Activated CD8-positive, alpha-beta memory T cell treated with anti-CD3 and anti-CD28 coated beads, Interleukin-2, amount 10 ng/mL, durations not matched to agents 7 days and 5 days (primary cell): ENCODE measurements around the gene CEP112. TPM values are rescaled to one million over a fixed set of nuclear protein-coding genes. Genes with fewer than 3 reads are reported as not detected.

Experiments used
- ATAC-seq: fragments of 150-1000 bp; cut with Tn5 transposase; one replicate; pipeline ENCODE4 v1.10.0; 2021; ENCODE audit warnings: moderate library complexity
- CTCF ChIA-PET: fragments of 350-600 bp; sonication (Branson Sonifier 250); formaldehyde crosslinking; loops from one replicate; lab custom pipeline; 2021; ENCODE audit warnings: antibody characterized with exemption; lab: Charles Lee
- DNase-seq: peaks from one replicate; pipeline ENCODE4 v3.0.0-alpha.2; 2020
- H3K27ac Mint-ChIP-seq: one replicate; pipeline ENCODE4 v1.8.0; 2021; ENCODE audit warnings: mild to moderate bottlenecking, mixed read lengths
- H3K27me3 Mint-ChIP-seq: one replicate; pipeline ENCODE4 v1.8.0; 2021; ENCODE audit warnings: mixed read lengths
- H3K36me3 Mint-ChIP-seq: one replicate; pipeline ENCODE4 v1.8.0; 2021; ENCODE audit warnings: mild to moderate bottlenecking, mixed read lengths
- H3K4me1 Mint-ChIP-seq: one replicate; pipeline ENCODE4 v1.8.0; 2021; ENCODE audit warnings: mixed read lengths
- H3K4me3 Mint-ChIP-seq: one replicate; pipeline ENCODE4 v1.8.0; 2021; ENCODE audit warnings: mild to moderate bottlenecking, moderate library complexity, mixed read lengths
- H3K9me3 Mint-ChIP-seq: one replicate; pipeline ENCODE4 v1.8.0; 2022; ENCODE audit warnings: low read depth, mixed read lengths
- total RNA-seq, 2 experiments: library from RNA; stranded (reverse); gene quantifications; one replicate each; pipeline ENCODE4 v1.2.3, GENCODE V29; 2021

CEP112 gene
- total RNA-seq, 2 experiments from 2014 or later: 3.1 to 5.0 TPM

DNA sequence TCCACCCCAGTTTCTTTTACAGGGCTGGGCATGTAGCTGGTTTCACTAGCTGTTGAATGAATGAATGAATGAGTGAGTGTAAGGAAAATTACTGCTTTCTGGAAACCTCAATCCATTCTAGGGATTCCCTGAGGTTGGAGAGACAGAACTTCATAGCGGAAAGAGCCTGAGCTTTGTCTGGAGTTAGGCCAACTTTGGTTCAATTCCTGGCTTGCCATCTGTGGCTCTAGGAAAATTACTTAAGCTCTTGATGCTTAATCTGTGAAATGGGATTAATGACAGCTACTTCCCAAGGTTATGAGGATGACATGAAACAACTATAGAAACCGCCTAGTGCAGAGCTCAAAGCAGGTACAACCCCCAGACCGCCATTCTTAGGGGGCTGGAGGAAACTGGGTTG is 554.1 kb downstream of the CEP112 start:
- no peak for DNase-seq
- H3K4me1 Mint-ChIP-seq: no peaks in the 10 kb centered on the region
- H3K27ac Mint-ChIP-seq: no peak overlapping the region
- H3K4me3 Mint-ChIP-seq: no peak overlapping the region
- peaks cover 9% of the 10 kb centered on the region for H3K9me3 Mint-ChIP-seq
- H3K36me3 Mint-ChIP-seq: peaks cover 2% of the 10 kb centered on the region
- no peaks in the 10 kb centered on the region for H3K27me3 Mint-ChIP-seq
- ATAC-seq: no peak
- CTCF ChIA-PET: no interaction called here

DNA sequence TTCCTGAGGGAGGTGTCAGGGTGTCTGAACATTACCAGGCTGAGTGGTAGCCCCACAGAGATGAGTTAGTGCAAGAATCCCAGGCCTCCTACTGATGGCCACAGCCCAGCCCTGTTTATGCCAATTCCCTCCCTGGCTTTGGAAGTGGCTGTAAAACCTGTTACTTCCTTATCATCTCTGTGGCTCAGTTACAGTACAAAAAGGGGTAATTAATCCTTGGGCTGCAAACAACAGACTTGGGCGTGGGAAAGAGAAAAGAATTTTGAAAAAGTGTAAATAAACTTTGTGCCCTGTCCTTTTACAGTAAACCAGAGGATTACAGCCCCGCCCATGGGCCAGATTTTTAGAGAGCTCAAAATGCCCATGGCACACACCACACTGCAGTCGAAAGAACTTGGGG is 557.4 kb downstream of the CEP112 start:
- CTCF ChIA-PET: no interaction called here
- H3K27ac Mint-ChIP-seq: no peak overlapping the region
- H3K9me3 Mint-ChIP-seq: no peaks in the 10 kb centered on the region
- no peaks in the 10 kb centered on the region for H3K4me1 Mint-ChIP-seq
- no peak for DNase-seq
- no peaks in the 10 kb centered on the region for H3K36me3 Mint-ChIP-seq
- no peaks in the 10 kb centered on the region for H3K27me3 Mint-ChIP-seq
- no peak overlapping the region for H3K4me3 Mint-ChIP-seq
- ATAC-seq: no peak

DNA sequence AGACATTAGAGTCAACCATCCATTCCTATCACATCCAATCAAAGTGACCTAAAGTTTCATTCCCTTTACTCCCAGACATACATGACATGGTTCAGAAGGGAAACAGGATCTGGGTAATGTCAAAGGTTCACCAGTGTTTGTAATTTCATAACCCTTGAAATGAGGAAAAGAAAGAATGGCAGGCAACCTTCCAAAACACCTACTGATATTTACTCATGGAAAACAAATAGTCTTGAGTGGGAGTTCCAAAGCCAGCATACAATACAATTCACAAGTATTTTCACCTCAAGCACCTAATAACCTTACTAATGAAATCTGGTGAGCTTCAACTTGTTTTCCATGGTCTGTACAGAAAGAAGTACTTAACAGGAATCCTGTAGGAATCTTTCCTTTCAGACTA is 557.9 kb downstream of the CEP112 start:
- no peak overlapping the region for H3K27ac Mint-ChIP-seq

DNA sequence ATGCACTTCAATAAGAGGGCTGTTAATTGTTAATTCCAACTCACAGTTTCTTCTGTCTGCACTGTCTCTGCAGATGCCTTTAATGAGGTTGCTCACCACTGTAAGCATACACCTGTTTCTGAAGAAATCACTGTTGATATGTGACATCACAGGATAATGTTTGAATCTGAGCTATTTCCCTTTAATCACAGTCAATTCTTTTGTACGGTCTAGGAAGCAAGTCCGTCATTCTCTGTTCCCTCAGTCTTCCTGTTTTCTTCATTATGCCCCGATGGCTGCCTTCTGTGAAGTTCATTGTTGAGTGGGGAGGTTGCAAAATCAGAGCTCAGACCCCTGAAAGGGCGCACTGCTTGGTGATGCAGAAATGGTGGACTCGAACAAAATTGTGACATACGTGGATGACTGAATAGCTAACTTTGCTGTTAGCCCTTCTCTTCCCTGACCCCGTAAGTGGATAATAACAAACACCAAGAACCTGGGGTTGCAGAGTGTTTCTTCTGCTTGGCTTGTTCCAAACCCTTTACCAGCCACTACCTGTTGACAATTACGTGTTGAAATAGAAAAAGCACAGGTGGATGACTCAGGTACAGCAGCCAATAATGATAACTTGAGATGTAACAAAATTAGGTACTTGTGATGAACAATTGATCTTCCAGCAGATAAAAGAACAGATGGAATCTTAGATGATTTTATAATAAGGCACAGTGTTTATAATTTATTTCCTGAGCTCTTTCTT is 558.6 kb downstream of the CEP112 start:
- ATAC-seq (no peak), DNase-seq (no peak)
- no peaks in the 10 kb centered on the region for H3K4me1 Mint-ChIP-seq
- H3K9me3 Mint-ChIP-seq: no peaks in the 10 kb centered on the region
- no peaks in the 10 kb centered on the region for H3K27me3 Mint-ChIP-seq
- no peaks in the 10 kb centered on the region for H3K36me3 Mint-ChIP-seq
- H3K4me3 Mint-ChIP-seq: no peak overlapping the region
- CTCF ChIA-PET: no interaction called here
- H3K27ac Mint-ChIP-seq: no peak overlapping the region

More for the DNA sequence above, 557.9 kb downstream of the CEP112 start:
- Mint-ChIP-seq H3K36me3 (no peaks in the 10 kb centered on the region), H3K9me3 (no peaks in the 10 kb centered on the region), H3K4me1 (no peaks in the 10 kb centered on the region), H3K27me3 (no peaks in the 10 kb centered on the region), H3K4me3 (no peak overlapping the region)
- CTCF ChIA-PET: no interaction called here
- ATAC-seq (no peak), DNase-seq (no peak)

DNA sequence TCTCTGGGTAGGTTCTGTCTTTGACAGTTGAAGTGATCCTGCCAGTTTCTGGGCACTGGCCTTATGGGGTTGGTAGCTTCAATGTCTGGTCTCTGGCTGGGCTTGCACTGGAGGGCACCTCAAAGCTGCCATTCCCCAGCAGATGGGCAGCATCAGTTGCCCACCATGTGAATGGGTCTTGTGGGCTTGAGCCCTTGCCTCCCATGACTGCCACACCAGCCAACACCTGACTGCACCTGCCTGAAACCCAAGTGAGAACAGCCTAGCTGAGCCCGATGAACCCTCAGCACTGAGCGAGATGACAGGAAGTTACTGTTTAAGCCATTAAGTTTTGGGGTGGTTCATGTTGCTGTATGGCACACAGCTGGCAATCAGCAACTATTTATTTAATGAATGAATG is 561.4 kb downstream of the CEP112 start:
- H3K27ac Mint-ChIP-seq: no peak overlapping the region
- no peaks in the 10 kb centered on the region for H3K36me3 Mint-ChIP-seq
- ATAC-seq (no peak), DNase-seq (no peak)
- CTCF ChIA-PET: no interaction called here
- no peak overlapping the region for H3K4me3 Mint-ChIP-seq
- H3K4me1 Mint-ChIP-seq: no peaks in the 10 kb centered on the region
- H3K27me3 Mint-ChIP-seq: no peaks in the 10 kb centered on the region
- H3K9me3 Mint-ChIP-seq: no peaks in the 10 kb centered on the region

DNA sequence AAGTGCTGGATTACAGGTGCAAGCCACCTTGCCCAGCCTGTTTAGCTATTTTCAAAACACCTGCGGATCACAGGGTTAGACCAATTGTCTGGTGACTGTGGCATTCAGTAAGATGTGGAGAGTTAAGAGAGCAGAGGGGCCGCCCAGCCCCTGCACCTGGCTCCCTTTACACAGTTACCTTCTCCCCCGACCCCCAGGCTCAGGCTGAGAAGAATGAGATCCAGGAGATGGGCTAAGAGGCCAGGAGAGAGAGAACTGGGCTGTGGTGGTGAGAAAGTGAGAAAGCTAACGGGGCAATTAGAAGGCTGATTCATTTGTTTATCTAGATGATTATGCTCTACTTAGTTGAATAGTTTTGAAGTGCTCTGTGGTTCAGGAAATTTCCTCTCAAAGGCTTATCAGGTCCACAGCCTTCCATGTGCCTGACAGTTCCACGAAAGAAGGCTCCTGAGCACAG is 562.7 kb downstream of the CEP112 start:
- no peak for DNase-seq
- CTCF ChIA-PET: no interaction called here
- no peak for ATAC-seq
- H3K27me3 Mint-ChIP-seq: no peaks in the 10 kb centered on the region
- H3K9me3 Mint-ChIP-seq: no peaks in the 10 kb centered on the region
- no peak overlapping the region for H3K4me3 Mint-ChIP-seq
- no peak overlapping the region for H3K27ac Mint-ChIP-seq
- H3K36me3 Mint-ChIP-seq: no peaks in the 10 kb centered on the region
- H3K4me1 Mint-ChIP-seq: no peaks in the 10 kb centered on the region

DNA sequence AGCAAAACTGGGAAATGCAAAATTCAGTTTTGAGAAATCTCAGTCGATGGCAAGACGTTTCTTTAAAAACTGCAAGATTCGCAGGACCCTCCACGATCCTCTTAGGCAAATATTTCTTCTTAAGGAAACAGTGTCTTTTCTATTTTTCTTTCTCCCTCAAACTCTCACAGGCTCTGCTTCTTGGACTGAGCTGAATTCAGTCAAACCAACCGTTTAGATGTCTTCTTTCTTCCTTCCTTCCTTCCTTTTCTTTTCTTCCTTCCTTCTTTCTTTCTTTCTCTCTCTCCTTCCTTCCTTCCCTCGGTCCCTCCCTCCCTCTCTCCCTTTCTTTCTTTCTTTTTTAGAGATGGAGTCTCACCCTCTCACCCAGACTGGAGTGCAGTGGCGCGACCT is 563.3 kb downstream of the CEP112 start:
- CTCF ChIA-PET: no interaction called here
- no peak overlapping the region for H3K27ac Mint-ChIP-seq
- H3K4me3 Mint-ChIP-seq: no peak overlapping the region

DNA sequence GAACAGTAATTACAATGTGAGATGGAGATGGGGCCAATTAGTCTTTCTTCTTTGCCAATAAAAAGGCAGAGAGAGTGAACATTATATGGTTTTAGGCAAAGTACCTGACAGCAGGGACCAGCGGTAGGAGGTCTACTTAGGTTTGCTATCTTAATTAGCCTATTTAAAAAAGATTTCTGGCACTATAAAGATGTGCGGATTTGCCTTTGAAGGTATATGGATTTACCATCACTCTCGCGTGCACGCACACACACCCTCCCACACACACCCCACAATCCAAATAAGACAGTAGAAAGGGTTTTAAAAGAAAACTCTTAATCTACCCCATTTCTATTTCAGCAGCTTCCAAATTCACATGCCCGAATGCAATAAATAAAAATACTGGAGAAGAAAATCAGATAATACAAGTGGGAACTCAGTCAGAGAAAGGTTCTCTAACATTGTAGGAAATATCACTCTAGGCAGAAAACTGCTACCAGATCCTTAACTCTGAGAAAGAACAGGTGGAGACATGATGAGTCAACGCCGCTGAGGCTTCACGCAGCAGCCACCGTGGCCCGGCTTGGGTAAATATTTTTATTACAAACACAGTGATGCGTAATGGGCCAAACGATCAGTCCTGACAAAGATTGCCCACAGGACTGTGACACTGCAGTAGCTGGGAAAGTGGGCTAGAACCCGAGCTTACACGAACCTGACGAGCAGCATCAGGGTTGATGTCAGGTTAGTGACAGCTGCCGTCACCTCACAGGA is 563.9 kb downstream of the CEP112 start:
- H3K27me3 Mint-ChIP-seq: no peaks in the 10 kb centered on the region
- H3K4me3 Mint-ChIP-seq: no peak overlapping the region
- no peaks in the 10 kb centered on the region for H3K4me1 Mint-ChIP-seq
- CTCF ChIA-PET: no interaction called here
- H3K36me3 Mint-ChIP-seq: no peaks in the 10 kb centered on the region
- ATAC-seq (no peak), DNase-seq (no peak)
- H3K9me3 Mint-ChIP-seq: no peaks in the 10 kb centered on the region
- H3K27ac Mint-ChIP-seq: no peak overlapping the region

More for the DNA sequence above, 563.3 kb downstream of the CEP112 start:
- no peak for DNase-seq
- Mint-ChIP-seq H3K4me1 (no peaks in the 10 kb centered on the region), H3K36me3 (no peaks in the 10 kb centered on the region), H3K9me3 (no peaks in the 10 kb centered on the region), H3K27me3 (no peaks in the 10 kb centered on the region)
- ATAC-seq: no peak

DNA sequence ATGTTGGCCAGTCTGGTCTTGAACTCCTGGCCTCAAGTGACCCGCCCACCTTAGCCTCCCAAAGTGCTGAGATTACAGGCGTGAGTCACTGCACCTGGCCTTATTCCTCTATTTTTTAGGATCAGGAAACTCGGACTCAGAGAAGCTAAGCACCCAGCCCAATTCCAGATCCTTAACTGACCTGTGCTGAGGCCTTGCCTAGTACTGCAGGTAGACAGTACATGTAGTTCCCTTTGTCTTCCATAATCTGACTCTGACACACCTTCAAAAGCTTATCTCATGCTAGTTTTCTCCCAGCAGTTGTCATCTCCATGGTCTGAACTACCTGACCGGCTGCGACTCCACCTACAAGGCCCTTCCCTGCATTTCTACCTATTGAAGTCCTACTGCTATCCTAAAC is 564.8 kb downstream of the CEP112 start:
- Mint-ChIP-seq H3K9me3 (no peaks in the 10 kb centered on the region), H3K27me3 (no peaks in the 10 kb centered on the region), H3K4me1 (no peaks in the 10 kb centered on the region), H3K36me3 (no peaks in the 10 kb centered on the region), H3K4me3 (no peak overlapping the region), H3K27ac (no peak overlapping the region)
- ATAC-seq (no peak), DNase-seq (no peak)
- CTCF ChIA-PET: no interaction called here

DNA sequence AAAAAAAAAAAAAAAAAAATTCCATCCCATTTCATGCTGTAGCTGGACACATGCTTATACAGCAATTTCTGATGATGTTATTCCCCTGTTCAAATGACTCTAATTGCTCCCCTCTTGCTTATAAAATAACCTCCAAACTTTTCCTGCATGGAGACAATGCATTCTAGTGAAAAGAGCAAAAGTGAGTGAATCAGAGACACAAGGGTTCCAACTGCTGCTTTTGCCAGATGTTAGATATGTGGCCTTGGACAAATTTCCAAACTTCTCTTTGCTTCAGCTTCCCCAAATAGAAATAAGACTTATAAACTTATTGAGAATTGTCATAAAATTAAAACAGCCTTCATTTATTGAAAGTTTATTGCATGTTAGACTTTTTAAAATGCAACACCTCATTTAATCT is 565.5 kb downstream of the CEP112 start:
- Mint-ChIP-seq H3K4me1 (no peaks in the 10 kb centered on the region), H3K27me3 (no peaks in the 10 kb centered on the region), H3K4me3 (no peak overlapping the region), H3K9me3 (no peaks in the 10 kb centered on the region), H3K36me3 (no peaks in the 10 kb centered on the region), H3K27ac (no peak overlapping the region)
- CTCF ChIA-PET: no interaction called here
- DNase-seq: no peak
- no peak for ATAC-seq

DNA sequence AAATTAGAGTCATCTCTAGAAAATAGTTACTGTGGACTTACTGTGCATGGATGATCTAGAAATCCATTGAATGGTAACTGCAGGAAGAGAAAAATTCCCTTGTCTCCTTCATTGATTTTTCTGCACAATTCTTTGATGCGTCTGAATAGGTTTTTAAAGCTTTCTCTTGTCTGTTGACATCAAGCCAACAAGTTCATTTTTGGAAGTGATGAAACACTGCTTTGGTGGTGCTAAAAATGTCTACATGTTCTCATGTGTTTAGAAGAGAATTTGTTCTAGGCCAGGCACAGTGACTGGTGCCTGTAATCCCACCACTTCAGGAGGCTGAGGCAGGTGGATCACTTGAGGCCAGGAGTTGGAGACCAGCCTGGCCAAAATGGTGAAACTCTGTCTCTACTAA is 573.4 kb downstream of the CEP112 start:
- Mint-ChIP-seq H3K27me3 (no peaks in the 10 kb centered on the region), H3K4me3 (no peak overlapping the region), H3K9me3 (no peaks in the 10 kb centered on the region), H3K4me1 (no peaks in the 10 kb centered on the region), H3K36me3 (no peaks in the 10 kb centered on the region), H3K27ac (no peak overlapping the region)
- no peak for ATAC-seq
- CTCF ChIA-PET: no interaction called here
- no peak for DNase-seq

DNA sequence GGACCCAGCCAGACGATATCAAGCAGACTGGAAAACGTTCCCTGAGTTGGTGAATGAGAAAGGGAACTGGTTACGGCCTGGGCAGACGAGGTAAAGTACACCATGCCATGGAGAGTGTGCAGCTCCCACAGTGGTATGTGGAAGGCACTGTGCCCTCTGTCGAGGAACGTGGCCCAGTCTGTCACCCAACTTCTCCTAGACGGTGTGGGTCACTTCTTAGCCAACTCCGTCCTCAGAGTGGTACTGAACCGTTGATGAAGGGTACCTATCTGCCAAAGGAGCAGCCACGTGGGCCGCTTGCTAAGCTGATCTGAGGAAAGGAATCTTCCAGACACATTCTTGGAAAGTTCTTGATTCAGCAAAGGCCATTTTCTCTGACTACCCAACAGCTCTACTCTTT is 574.4 kb downstream of the CEP112 start:
- Mint-ChIP-seq H3K27me3 (no peaks in the 10 kb centered on the region), H3K9me3 (no peaks in the 10 kb centered on the region), H3K4me1 (no peaks in the 10 kb centered on the region), H3K4me3 (no peak overlapping the region), H3K36me3 (no peaks in the 10 kb centered on the region), H3K27ac (no peak overlapping the region)
- DNase-seq (no peak), ATAC-seq (no peak)
- CTCF ChIA-PET: no interaction called here

DNA sequence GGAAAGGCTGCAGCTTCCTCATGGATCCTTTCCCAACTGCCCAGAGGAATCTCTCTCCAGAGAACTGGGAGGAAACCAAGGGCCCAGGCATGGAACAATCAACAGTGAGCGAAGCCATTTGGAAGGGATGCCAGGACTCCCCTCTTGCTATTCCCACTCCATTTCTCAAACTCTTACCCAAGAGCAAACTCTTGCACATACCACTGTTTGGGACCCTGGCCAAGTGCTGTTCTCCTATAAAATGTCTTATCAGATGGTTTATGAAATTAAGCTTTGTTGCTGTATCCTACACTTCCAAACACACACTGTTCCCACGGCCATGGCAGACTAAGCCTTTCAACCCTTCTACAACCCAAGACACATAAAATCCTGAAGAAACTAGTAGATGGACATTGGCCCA is 582.2 kb downstream of the CEP112 start:
- Mint-ChIP-seq H3K4me1 (no peaks in the 10 kb centered on the region), H3K27ac (no peak overlapping the region), H3K9me3 (no peaks in the 10 kb centered on the region)

DNA sequence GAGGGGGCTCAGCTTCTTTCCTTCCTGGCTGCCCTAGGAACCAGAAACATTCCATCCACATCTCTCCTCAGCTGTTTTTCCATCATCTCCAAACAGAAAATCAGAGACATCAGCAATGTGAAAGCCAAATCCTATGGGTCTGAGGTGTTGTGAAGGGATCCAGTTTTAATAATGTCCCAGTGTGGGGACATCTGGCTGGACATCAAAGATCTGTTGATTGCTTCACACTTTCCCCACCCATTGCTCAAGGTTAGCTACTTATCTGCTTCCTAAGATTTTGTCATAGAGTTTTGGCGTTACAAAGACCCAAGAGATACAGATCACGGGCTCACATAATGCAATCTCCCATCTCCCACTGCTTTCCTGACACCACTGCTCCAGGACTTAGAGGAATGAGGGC is 582.6 kb downstream of the CEP112 start:
- no peak overlapping the region for H3K4me3 Mint-ChIP-seq
- no peaks in the 10 kb centered on the region for H3K9me3 Mint-ChIP-seq
- DNase-seq: no peak
- no peaks in the 10 kb centered on the region for H3K27me3 Mint-ChIP-seq
- no peak for ATAC-seq
- H3K27ac Mint-ChIP-seq: no peak overlapping the region
- CTCF ChIA-PET: no interaction called here
- H3K36me3 Mint-ChIP-seq: no peaks in the 10 kb centered on the region
- H3K4me1 Mint-ChIP-seq: no peaks in the 10 kb centered on the region

More for the DNA sequence above, 582.2 kb downstream of the CEP112 start:
- CTCF ChIA-PET: interaction anchor here (0.6 kb wide), 1 partner anchor 586 kb away, joined by 3 read pairs; no protein-coding TSS in a partner anchor
- ATAC-seq (no peak), DNase-seq (no peak)
- no peak overlapping the region for H3K4me3 Mint-ChIP-seq
- no peaks in the 10 kb centered on the region for H3K27me3 Mint-ChIP-seq
- no peaks in the 10 kb centered on the region for H3K36me3 Mint-ChIP-seq
